Measurements from ENCODE around the gene OXNAD1.

Gene OXNAD1

GRCh38 chr3:16248556-16248955 lies 16.5 kb upstream of the OXNAD1 start:
- DNase-seq = no peak

- DNase-seq = no peak
Observed at GRCh38 chr3:16249336-16249735, 15.7 kb upstream of the OXNAD1 start.

- no peak for DNase-seq
Observed at GRCh38 chr3:16249886-16250285, 15.1 kb upstream of the OXNAD1 start.

GRCh38 chr3:16251316-16252085 lies 13.5 kb upstream of the OXNAD1 start:
- no peak for DNase-seq

GRCh38 chr3:16252243-16252978 lies 12.6 kb upstream of the OXNAD1 start:
- DNase-seq = no peak

- no peak for DNase-seq
Observed at GRCh38 chr3:16252988-16253387, 12.0 kb upstream of the OXNAD1 start.

DNA sequence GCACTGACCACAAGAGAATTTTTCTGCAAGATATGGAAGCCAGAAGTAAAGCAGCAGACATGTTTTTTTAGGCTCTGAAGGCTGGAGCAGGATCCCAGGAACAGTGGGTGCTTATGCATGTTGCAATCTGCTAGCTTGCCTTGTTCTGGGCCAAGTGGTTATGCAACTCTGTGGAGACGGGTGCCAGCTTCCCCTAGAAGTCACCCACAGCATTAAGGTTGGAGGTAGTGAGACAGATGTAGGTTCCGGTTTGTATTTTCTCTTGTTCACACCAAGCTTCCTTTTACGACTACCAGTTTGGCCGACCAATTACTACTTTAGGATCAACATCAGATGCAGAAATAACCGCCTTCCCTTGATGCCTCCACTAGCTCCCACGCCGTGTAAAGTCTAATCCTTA lies 11.4 kb upstream of the OXNAD1 start:
- DNase-seq = no peak

DNA sequence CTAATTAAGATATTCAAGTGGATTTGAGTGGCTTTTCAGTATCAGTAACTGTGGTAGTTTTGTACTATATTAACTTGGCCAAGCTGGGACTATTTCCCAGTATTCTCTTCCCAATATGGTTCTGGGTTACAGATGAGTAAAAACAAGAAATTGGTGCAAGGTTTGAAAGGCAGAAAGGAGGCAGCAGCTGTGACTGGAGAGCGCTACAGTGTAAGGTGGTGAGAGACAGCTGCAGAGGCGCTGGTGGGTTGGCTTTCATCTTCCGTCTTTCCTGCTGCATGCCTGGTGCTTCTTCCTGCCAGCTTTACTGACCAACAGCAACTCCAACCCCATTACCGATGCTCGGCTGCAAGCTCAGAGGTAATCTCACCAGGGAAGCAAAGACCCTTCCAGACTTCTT lies 10.1 kb upstream of the OXNAD1 start:
- no peak for DNase-seq

GRCh38 chr3:16255326-16255725 lies 9.7 kb upstream of the OXNAD1 start:
- no peak for DNase-seq

GRCh38 chr3:16255726-16256125 lies 9.3 kb upstream of the OXNAD1 start:
- DNase-seq = no peak

DNA sequence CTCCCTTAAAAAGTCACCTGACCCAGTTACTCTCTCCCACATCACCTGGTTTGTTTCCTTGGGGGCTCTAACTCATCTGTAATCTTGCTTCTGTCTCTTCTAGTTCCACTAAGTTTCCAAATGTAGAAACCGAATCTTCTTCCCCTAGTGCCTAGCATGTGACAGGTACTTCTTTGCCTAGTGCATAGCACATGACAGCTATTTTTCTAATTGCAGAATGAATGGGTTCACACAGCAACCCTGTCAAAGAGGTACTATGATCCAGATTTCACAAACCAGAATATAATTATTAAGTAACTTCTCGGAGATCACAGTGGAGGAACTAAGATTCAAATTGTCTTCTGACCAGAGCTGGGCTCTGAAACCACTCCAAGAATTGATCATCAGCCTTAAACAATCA lies 7.7 kb upstream of the OXNAD1 start:
- DNase-seq = no peak

DNA sequence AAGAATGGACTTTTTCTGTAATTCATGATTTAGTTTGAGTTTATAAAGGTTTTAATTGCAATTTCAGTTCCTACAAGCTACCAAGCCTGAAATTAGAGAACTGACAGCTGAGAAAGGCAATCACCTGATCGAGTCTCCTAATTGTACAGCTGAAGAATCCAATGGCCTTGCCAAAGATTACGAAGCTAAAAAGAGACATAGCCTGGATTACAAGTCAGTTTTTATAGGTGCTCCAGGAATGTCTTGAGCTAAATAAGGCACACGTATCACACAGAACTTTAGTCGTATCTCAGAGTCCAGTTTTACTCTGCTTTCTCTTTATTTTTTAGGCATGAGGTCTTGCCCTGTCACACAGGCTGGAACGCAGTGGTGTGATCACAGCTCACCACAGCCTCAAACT lies 6.8 kb upstream of the OXNAD1 start:
- DNase-seq = no peak

- no peak for DNase-seq
Observed at GRCh38 chr3:16258866-16259265, 6.1 kb upstream of the OXNAD1 start.

DNA sequence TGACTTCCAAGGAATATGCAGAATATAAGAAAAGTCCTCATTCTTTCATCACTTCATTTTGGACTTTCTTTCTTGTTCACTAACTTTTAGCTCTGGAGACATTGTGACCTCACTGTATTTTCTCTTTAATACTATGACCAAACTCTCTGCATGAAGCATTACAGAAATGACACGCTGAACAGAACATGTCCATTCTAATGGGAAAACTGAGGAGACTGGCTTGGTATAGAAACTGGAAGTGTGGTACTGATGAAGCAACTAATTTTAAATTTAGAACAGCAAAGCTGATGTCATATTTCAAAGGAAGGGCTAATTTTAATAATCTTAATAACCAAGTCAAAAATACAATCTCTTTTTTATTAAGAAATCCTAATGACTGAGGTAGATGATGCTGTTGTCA lies 5.0 kb upstream of the OXNAD1 start:
- DNase-seq = no peak

- DNase-seq = no peak
Observed at GRCh38 chr3:16262174-16262573, 2.8 kb upstream of the OXNAD1 start.

DNA sequence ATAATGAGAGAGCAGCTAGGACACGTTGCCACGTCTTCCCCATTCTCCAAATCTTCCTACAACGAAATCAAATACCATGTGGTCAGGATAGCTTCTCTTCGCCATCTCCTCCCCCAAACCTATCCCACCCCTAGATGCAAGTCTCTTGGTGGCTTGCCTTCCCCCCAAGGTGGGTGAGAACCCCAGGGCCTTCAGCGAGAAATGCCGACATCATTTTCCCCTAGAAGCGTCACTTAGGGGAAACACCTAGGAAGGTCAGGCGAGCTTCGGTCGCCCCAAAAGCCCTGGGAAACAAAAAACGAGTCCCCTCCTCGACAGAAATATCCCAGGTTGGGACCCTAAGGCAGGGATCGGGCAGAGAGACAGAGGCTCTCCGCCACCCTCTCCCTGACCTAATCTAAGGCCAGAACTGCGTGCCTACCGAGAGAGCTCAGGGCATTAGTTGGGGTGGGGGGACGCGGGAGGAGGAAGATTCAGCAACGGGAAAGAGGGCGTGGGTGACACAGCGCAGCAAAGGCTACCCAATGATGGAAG lies 771 bp upstream of the OXNAD1 start:
- DNase-seq = no peak

DNA sequence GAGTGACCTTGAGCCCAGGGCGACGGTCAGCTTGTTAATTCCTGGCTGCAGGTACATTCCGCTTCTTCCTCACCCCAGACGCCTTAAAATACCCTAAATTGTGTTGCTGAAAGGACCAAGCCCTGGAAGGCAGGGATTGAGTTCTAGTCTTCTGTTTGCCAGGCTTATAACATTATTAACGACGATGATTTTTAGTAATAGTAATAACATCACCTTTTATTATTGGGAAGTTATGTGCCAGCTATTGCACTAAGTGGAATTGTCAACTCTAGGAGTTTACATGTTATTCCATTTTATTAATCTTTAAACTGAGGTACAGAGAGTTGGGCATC lies 409 bp downstream of the OXNAD1 start:
- DNase-seq = no peak

GRCh38 chr3:16266714-16267113 lies 1.7 kb downstream of the OXNAD1 start:
- DNase-seq = no peak

GRCh38 chr3:16270855-16271254 lies 5.8 kb downstream of the OXNAD1 start:
- DNase-seq = no peak

GRCh38 chr3:16272588-16272987 lies 7.6 kb downstream of the OXNAD1 start:
- no peak for DNase-seq

DNA sequence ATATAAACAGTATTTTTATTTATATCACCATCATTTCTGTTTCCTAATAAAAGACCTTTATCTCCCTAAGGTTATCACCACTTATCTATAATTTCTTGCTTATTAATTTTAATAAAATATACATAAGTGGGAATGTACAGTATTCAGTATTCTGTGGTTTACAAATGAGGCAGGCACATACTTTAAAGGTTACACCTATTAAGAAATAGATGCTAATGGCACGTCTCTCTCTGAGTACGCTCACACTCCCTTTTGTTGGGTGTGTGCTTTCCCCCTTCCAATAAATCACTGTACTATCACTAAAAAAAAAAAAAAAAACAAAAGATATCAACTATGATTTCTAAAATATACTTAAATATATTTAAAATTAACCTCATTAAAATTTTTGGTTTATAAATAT lies 8.9 kb downstream of the OXNAD1 start:
- no peak for DNase-seq

- no peak for DNase-seq
Observed at GRCh38 chr3:16277471-16277870, 12.5 kb downstream of the OXNAD1 start.

DNA sequence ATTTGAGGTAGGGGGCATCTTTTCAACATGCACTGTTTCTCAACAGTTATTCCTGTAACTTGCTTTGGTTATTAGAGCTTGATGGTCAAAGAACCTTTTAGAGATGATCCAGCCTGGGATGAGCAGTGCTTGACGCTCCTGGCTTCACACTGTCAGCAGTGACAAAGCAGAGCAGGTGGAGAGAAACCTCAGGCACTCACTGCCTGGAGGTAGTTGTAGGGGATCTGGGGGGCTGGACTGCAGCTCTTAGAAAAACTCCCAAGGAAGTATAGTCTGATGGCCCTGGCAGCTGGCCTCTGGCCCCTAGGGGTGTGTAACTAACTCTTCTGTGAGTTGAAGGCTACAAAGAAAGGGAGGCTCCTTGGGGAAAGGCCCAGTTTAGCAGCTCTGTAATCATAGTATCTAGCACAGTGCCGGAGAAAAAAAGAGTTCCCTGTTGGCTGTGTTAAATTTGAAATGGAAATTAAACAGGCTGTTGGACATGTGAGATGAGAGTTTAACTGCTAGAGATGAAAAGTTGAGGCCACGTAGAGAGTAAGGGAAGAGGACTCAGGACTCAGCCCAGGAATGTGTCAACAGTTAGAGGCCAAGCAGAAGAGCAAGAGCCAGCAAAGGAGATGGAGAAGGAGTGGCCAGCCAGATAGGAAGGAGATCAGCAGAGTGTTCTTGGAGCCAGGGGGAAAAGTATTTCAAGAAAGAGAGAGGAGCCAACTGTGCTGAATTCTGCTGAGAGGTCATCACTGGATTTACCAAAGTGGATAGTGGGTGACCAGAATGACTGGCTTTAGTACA lies 14.2 kb downstream of the OXNAD1 start:
- no peak for DNase-seq

- DNase-seq = no peak
Observed at GRCh38 chr3:16280671-16281070, 15.7 kb downstream of the OXNAD1 start.
